HEK293 (cell line): ENCODE data around the gene DNAH5.

Experiments
- GLI4 ChIP-seq: fragments of 450-650 bp; formaldehyde crosslinking; IDR thresholded peaks from 2 replicates; pipeline ENCODE4 v1.5.1; 2016; ENCODE audit warnings: missing biosample characterization, missing genetic modification characterization
- SALL2 ChIP-seq: fragments of 450-650 bp; formaldehyde crosslinking; IDR thresholded peaks from 2 replicates; pipeline ENCODE4 v1.5.0; 2017; ENCODE audit warnings: missing biosample characterization, mild to moderate bottlenecking, missing genetic modification characterization, borderline replicate concordance
- ZBTB1 ChIP-seq: fragments of 450-650 bp; formaldehyde crosslinking; IDR thresholded peaks from 2 replicates; pipeline ENCODE4 v1.5.1; 2016; ENCODE audit warnings: missing biosample characterization, missing genetic modification characterization
- ZNF571 ChIP-seq: fragments of 450-650 bp; formaldehyde crosslinking; IDR thresholded peaks from 2 replicates; pipeline ENCODE4 v1.5.0; 2017; ENCODE audit warnings: missing biosample characterization, missing genetic modification characterization
- TF ChIP-seq, protein P1 (sequence below): fragments of 450-650 bp; formaldehyde crosslinking; IDR thresholded peaks from 2 replicates; pipeline ENCODE4 v1.5.1; 2016; ENCODE audit warnings: missing biosample characterization, missing genetic modification characterization
- TF ChIP-seq, protein P2 (sequence below): sonication (generic); formaldehyde crosslinking; IDR thresholded peaks from 2 replicates; pipeline ENCODE4 v1.8.1; 2022; ENCODE audit warnings: mild to moderate bottlenecking, moderate library complexity, missing genetic modification reagents
- TF ChIP-seq, protein P3 (sequence below): fragments of 450-650 bp; formaldehyde crosslinking; conservative IDR thresholded peaks from 2 replicates; pipeline ENCODE4 v1.5.1; 2016; ENCODE audit warnings: low read depth, missing biosample characterization, missing genetic modification characterization

DNA sequence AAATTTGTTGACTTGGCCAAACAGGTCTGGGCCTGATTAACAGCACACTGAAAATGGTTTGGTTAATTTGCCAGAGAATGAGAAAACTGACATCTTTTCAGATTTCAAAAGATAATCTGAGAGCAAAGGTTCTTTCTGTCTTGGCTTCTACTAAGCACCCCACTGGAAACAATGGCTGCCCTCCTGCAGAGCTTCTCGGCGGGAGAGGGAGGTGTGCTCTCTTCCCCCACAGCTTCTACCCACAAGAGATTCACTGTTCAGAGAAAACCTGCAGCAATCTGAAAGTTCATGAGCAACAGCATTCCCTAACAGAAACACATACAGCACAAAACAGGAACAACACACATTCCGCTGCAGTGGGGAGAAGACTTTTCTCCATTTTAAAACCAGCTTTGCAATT lies 3.0 kb downstream of the DNAH5 start:
- TF ChIP-seq, protein P1, sequence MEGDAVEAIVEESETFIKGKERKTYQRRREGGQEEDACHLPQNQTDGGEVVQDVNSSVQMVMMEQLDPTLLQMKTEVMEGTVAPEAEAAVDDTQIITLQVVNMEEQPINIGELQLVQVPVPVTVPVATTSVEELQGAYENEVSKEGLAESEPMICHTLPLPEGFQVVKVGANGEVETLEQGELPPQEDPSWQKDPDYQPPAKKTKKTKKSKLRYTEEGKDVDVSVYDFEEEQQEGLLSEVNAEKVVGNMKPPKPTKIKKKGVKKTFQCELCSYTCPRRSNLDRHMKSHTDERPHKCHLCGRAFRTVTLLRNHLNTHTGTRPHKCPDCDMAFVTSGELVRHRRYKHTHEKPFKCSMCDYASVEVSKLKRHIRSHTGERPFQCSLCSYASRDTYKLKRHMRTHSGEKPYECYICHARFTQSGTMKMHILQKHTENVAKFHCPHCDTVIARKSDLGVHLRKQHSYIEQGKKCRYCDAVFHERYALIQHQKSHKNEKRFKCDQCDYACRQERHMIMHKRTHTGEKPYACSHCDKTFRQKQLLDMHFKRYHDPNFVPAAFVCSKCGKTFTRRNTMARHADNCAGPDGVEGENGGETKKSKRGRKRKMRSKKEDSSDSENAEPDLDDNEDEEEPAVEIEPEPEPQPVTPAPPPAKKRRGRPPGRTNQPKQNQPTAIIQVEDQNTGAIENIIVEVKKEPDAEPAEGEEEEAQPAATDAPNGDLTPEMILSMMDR = no peak
- no peak for TF ChIP-seq ZNF571
- no peak for TF ChIP-seq SALL2 (tag by site-specific recombination)
- TF ChIP-seq, protein P2, sequence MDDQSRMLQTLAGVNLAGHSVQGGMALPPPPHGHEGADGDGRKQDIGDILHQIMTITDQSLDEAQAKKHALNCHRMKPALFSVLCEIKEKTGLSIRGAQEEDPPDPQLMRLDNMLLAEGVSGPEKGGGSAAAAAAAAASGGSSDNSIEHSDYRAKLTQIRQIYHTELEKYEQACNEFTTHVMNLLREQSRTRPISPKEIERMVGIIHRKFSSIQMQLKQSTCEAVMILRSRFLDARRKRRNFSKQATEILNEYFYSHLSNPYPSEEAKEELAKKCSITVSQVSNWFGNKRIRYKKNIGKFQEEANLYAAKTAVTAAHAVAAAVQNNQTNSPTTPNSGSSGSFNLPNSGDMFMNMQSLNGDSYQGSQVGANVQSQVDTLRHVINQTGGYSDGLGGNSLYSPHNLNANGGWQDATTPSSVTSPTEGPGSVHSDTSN (CRISPR knock-in tag) = no peak
- no peak for TF ChIP-seq ZBTB1 (tag by site-specific recombination)
- no peak for TF ChIP-seq GLI4 (tag by site-specific recombination)
- TF ChIP-seq, protein P3, sequence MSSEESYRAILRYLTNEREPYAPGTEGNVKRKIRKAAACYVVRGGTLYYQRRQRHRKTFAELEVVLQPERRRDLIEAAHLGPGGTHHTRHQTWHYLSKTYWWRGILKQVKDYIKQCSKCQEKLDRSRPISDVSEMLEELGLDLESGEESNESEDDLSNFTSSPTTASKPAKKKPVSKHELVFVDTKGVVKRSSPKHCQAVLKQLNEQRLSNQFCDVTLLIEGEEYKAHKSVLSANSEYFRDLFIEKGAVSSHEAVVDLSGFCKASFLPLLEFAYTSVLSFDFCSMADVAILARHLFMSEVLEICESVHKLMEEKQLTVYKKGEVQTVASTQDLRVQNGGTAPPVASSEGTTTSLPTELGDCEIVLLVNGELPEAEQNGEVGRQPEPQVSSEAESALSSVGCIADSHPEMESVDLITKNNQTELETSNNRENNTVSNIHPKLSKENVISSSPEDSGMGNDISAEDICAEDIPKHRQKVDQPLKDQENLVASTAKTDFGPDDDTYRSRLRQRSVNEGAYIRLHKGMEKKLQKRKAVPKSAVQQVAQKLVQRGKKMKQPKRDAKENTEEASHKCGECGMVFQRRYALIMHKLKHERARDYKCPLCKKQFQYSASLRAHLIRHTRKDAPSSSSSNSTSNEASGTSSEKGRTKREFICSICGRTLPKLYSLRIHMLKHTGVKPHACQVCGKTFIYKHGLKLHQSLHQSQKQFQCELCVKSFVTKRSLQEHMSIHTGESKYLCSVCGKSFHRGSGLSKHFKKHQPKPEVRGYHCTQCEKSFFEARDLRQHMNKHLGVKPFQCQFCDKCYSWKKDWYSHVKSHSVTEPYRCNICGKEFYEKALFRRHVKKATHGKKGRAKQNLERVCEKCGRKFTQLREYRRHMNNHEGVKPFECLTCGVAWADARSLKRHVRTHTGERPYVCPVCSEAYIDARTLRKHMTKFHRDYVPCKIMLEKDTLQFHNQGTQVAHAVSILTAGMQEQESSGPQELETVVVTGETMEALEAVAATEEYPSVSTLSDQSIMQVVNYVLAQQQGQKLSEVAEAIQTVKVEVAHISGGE (tag by site-specific recombination) = no peak
